Breast epithelium (tissue), 4 donors: ENCODE measurements around the gene KIAA1217. TPM values are rescaled to one million over a fixed set of nuclear protein-coding genes. Genes with fewer than 3 reads are reported as not detected.

Experiments used
- DNase-seq, 2 donors: peaks; one replicate each; pipeline ENCODE4 v3.0.0-alpha.2; 2019; ENCODE audit warnings: low spot score in 2 of 2
- H3K27ac ChIP-seq, 2 donors: fragments of 200-600 bp; sonication (generic) in 1 of 2; one replicate each; pipeline ENCODE4 v1.5.1; 2016 to 2019; ENCODE audit warnings: mild to moderate bottlenecking in 1 of 2
- H3K27me3 ChIP-seq, 2 donors: fragments of 200-600 bp; sonication (generic) in 1 of 2; one replicate each; pipeline versions ENCODE4 v1.5.1 to v1.6.0; 2017 to 2019; ENCODE audit warnings: control low read depth in 1 of 2, mild to moderate bottlenecking in 1 of 2
- H3K36me3 ChIP-seq: fragments of 200-600 bp; one replicate; pipeline ENCODE4 v1.5.1; 2019
- H3K4me1 ChIP-seq, 2 donors: fragments of 200-600 bp; sonication (generic); one replicate each; pipeline ENCODE4 v1.5.1; 2016 to 2019; ENCODE audit warnings: control low read depth in 1 of 2
- H3K4me3 ChIP-seq, 3 donors: fragments of 200-600 bp; sonication (generic); 1 replicate in 2 of 3; 2 replicates in 1 of 3; pipeline ENCODE4 v1.5.1; 2016 to 2019; ENCODE audit warnings: mild to moderate bottlenecking in 3 of 3, moderate library complexity in 2 of 3
- H3K9me3 ChIP-seq, 2 donors: fragments of 200-600 bp; sonication (generic) in 1 of 2; one replicate each; pipeline ENCODE4 v1.5.1; 2016 to 2019; ENCODE audit warnings: control low read depth in 1 of 2
- CTCF ChIP-seq, 3 donors: fragments of 450-650 bp; IDR thresholded peaks; one replicate each; pipeline ENCODE4 v1.5.1; 2016 to 2017; ENCODE audit warnings: antibody characterized with exemption in 3 of 3, mild to moderate bottlenecking in 3 of 3, moderate library complexity in 3 of 3
- POLR2A ChIP-seq: fragments of 450-650 bp; IDR thresholded peaks from one replicate; pipeline ENCODE4 v1.6.1; 2016; ENCODE audit warnings: antibody characterized with exemption, mild to moderate bottlenecking, moderate library complexity
- POLR2AphosphoS5 ChIP-seq, 3 donors: sonication (generic); formaldehyde crosslinking; IDR thresholded peaks; one replicate each; pipeline ENCODE4 v1.6.1; 2017; ENCODE audit warnings: antibody characterized with exemption in 3 of 3
- intact Hi-C: fragments of 100-400 bp; cut with DNase I; formaldehyde crosslinking; loops from one replicate; pipeline ENCODE4 v1.15.1; 2023; ENCODE audit warnings: low total_unique reads
- total RNA-seq, 3 donors: library from RNA; depleted of rRNA; stranded (reverse); fragments of >200 nt; gene quantifications; one replicate each; pipeline ENCODE4 v1.1.0, GENCODE V29; 2016

The KIAA1217 gene
- total RNA-seq, 3 donors from 2014 or later: 19.7 to 154 (median 83.6) TPM

GRCh38 chr10:24168258-24169170 is 40.4 kb upstream of the KIAA1217 start:
- Histone ChIP-seq H3K4me1 (no peaks in the 10 kb centered on the region), H3K4me3 (no peak overlapping the region), H3K9me3 (no peaks in the 10 kb centered on the region), H3K27me3 (no peaks in the 10 kb centered on the region), H3K27ac (peak overlapping the region; percentile 29 to 52), H3K36me3 (no peaks in the 10 kb centered on the region)
- TF ChIP-seq POLR2A (no peak), POLR2AphosphoS5 (IDR thresholded peaks at IDR 0.05) (no peak), CTCF (IDR thresholded peaks at IDR 0.05) (no peak)
- no peak for DNase-seq
- intact Hi-C loops: no loop called here

- H3K4me3 ChIP-seq: no peak overlapping the region
- H3K9me3 ChIP-seq: no peaks in the 10 kb centered on the region
- no peaks in the 10 kb centered on the region for H3K27me3 ChIP-seq
- no peak for DNase-seq
- no peaks in the 10 kb centered on the region for H3K4me1 ChIP-seq
- TF ChIP-seq CTCF (IDR thresholded peaks at IDR 0.05) (no peak), POLR2AphosphoS5 (IDR thresholded peaks at IDR 0.05) (no peak), POLR2A (no peak)
- H3K36me3 ChIP-seq: no peaks in the 10 kb centered on the region
- no peak overlapping the region for H3K27ac ChIP-seq
- intact Hi-C loops: no loop called here
Measured at GRCh38 chr10:24170199-24170598, 38.7 kb upstream of the KIAA1217 start.

GRCh38 chr10:24172909-24173308 is 36.0 kb upstream of the KIAA1217 start:
- Histone ChIP-seq H3K27me3 (no peaks in the 10 kb centered on the region), H3K36me3 (no peaks in the 10 kb centered on the region), H3K9me3 (no peaks in the 10 kb centered on the region), H3K4me3 (no peak overlapping the region), H3K4me1 (no peaks in the 10 kb centered on the region), H3K27ac (no peak overlapping the region)
- no peak for TF ChIP-seq CTCF (IDR thresholded peaks at IDR 0.05)
- no peak for TF ChIP-seq POLR2AphosphoS5 (IDR thresholded peaks at IDR 0.05)
- no peak for TF ChIP-seq POLR2A
- intact Hi-C loops: no loop called here
- no peak for DNase-seq

- no peak overlapping the region for H3K27ac ChIP-seq
- no peaks in the 10 kb centered on the region for H3K27me3 ChIP-seq
- H3K36me3 ChIP-seq: no peaks in the 10 kb centered on the region
- H3K9me3 ChIP-seq: no peaks in the 10 kb centered on the region
- no peak overlapping the region for H3K4me3 ChIP-seq
- TF ChIP-seq POLR2AphosphoS5 (IDR thresholded peaks at IDR 0.05) (no peak), CTCF (IDR thresholded peaks at IDR 0.05) (no peak), POLR2A (no peak)
- H3K4me1 ChIP-seq: no peaks in the 10 kb centered on the region
- intact Hi-C loops: no loop called here
- no peak for DNase-seq
Measured at GRCh38 chr10:24174014-24174413, 34.9 kb upstream of the KIAA1217 start.

GRCh38 chr10:24176658-24177057 is 32.3 kb upstream of the KIAA1217 start:
- no peak overlapping the region for H3K27ac ChIP-seq
- H3K36me3 ChIP-seq: no peaks in the 10 kb centered on the region
- H3K27me3 ChIP-seq: no peaks in the 10 kb centered on the region
- no peak overlapping the region for H3K4me3 ChIP-seq
- intact Hi-C loops: no loop called here
- no peaks in the 10 kb centered on the region for H3K4me1 ChIP-seq
- H3K9me3 ChIP-seq: no peaks in the 10 kb centered on the region
- TF ChIP-seq POLR2AphosphoS5 (IDR thresholded peaks at IDR 0.05): no peak
- DNase-seq: no peak
